ENCODE data around the gene RABGAP1L. TPM values are rescaled to one million over a fixed set of nuclear protein-coding genes. Genes with fewer than 3 reads are reported as not detected.

Gene RABGAP1L
- total RNA-seq, 4 donors from 2014 or later, result 42.4 to 74.5 (median 49.1) TPM

- Histone ChIP-seq H3K4me3 (no peak overlapping the region), H3K4me1 (peaks cover 0 to 14% (median 8%) of the 10 kb centered on the region in 4 donors), H3K27me3 (no peaks in the 10 kb centered on the region), H3K36me3 (no peaks in the 10 kb centered on the region), H3K27ac (no peak overlapping the region), H3K9me3 (no peaks in the 10 kb centered on the region)
- 90 to 95% methylated on average over 3 of the region's 3 CpGs for WGBS, 2 donors
- TF ChIP-seq EP300 (IDR thresholded peaks at IDR 0.05), result no peak
- TF ChIP-seq CTCF (IDR thresholded peaks at IDR 0.05), result no peak
- TF ChIP-seq POLR2A (IDR thresholded peaks at IDR 0.05), result no peak
- DNase-seq (ENCODE audit: low spot score in 2 of 2), result no peak
Measured at GRCh38 chr1:174939775-174940545, 780.6 kb downstream of the RABGAP1L start.

- Histone ChIP-seq H3K4me1 (peaks cover 0 to 17% (median 8%) of the 10 kb centered on the region in 4 donors), H3K27me3 (no peaks in the 10 kb centered on the region), H3K4me3 (no peak overlapping the region), H3K27ac (no peak overlapping the region), H3K9me3 (no peaks in the 10 kb centered on the region), H3K36me3 (no peaks in the 10 kb centered on the region)
- TF ChIP-seq CTCF (IDR thresholded peaks at IDR 0.05), result no peak
- no peak for TF ChIP-seq EP300 (IDR thresholded peaks at IDR 0.05)
- TF ChIP-seq POLR2A (IDR thresholded peaks at IDR 0.05), result no peak
- WGBS, 2 donors, result 86 to 88% methylated on average over 3 of the region's 3 CpGs
- no peak for DNase-seq (ENCODE audit: low spot score in 2 of 2)
Measured at GRCh38 chr1:174940646-174941175, 781.4 kb downstream of the RABGAP1L start.

GRCh38 chr1:174942547-174943255 is 783.4 kb downstream of the RABGAP1L start:
- Histone ChIP-seq H3K36me3 (no peaks in the 10 kb centered on the region), H3K4me3 (no peak overlapping the region), H3K4me1 (peaks cover 0 to 17% (median 10%) of the 10 kb centered on the region in 4 donors), H3K9me3 (no peaks in the 10 kb centered on the region), H3K27ac (no peak overlapping the region), H3K27me3 (no peaks in the 10 kb centered on the region)
- TF ChIP-seq POLR2A (IDR thresholded peaks at IDR 0.05), result no peak
- peak in 1 of 2 donors; percentile 66 for TF ChIP-seq EP300 (IDR thresholded peaks at IDR 0.05)
- 48 to 62% methylated on average over 2 of the region's 2 CpGs for WGBS, 2 donors
- peak; percentile 32 to 51 for DNase-seq (ENCODE audit: low spot score in 2 of 2)

- 86 to 93% methylated on average over 2 of the region's 2 CpGs for WGBS, 2 donors
- Histone ChIP-seq H3K4me3 (no peak overlapping the region), H3K36me3 (no peaks in the 10 kb centered on the region), H3K4me1 (peaks cover 0 to 17% (median 10%) of the 10 kb centered on the region in 4 donors), H3K27me3 (no peaks in the 10 kb centered on the region), H3K27ac (no peak overlapping the region), H3K9me3 (no peaks in the 10 kb centered on the region)
- no peak for DNase-seq (ENCODE audit: low spot score in 2 of 2)
- no peak for TF ChIP-seq POLR2A (IDR thresholded peaks at IDR 0.05)
- no peak for TF ChIP-seq CTCF (IDR thresholded peaks at IDR 0.05)
- no peak for TF ChIP-seq EP300 (IDR thresholded peaks at IDR 0.05)
Measured at GRCh38 chr1:174946031-174946430, 786.7 kb downstream of the RABGAP1L start.

GRCh38 chr1:174949061-174949460 is 789.7 kb downstream of the RABGAP1L start:
- H3K27ac ChIP-seq, result no peak overlapping the region
- no peaks in the 10 kb centered on the region for H3K36me3 ChIP-seq
- no peak for TF ChIP-seq EP300 (IDR thresholded peaks at IDR 0.05)
- no peak for TF ChIP-seq CTCF (IDR thresholded peaks at IDR 0.05)
- TF ChIP-seq POLR2A (IDR thresholded peaks at IDR 0.05), result no peak
- H3K4me3 ChIP-seq, result no peak overlapping the region
- peaks cover 0 to 13% (median 2%) of the 10 kb centered on the region in 4 donors for H3K4me1 ChIP-seq
- WGBS, 2 donors, result 87 to 90% methylated on average over 1 of the region's 1 CpG
- H3K9me3 ChIP-seq, result no peaks in the 10 kb centered on the region
- no peak for DNase-seq (ENCODE audit: low spot score in 2 of 2)
- no peaks in the 10 kb centered on the region for H3K27me3 ChIP-seq
